Left lung (tissue), 10 donors: ENCODE measurements around the gene HLA-DQA1. TPM values are rescaled to one million over a fixed set of nuclear protein-coding genes. Genes with fewer than 3 reads are reported as not detected.

ENCODE experiments used
- ATAC-seq: fragments of 200-7000 bp; cut with Tn5 transposase; one replicate; pipeline ENCODE4 v1.9.1; 2020; ENCODE audit warnings: moderate library complexity
- DNase-seq, 4 donors: peaks; one replicate each; pipeline ENCODE4 v3.0.0-alpha.2; 2013 to 2020
- H3K27ac ChIP-seq, 2 donors: fragments of 200-600 bp; sonication (generic) in 1 of 2; one replicate each; pipeline versions ENCODE4 v1.5.0 to v1.8.0; 2020 to 2021
- H3K27me3 ChIP-seq, 2 donors: fragments of 200-600 bp; sonication (generic) in 1 of 2; one replicate each; pipeline versions ENCODE4 v1.5.0 to v1.8.0; 2020 to 2021
- H3K36me3 ChIP-seq, 2 donors: fragments of 200-600 bp; sonication (generic) in 1 of 2; one replicate each; pipeline versions ENCODE4 v1.5.0 to v1.8.0; 2020 to 2021
- H3K4me1 ChIP-seq, 2 donors: fragments of 200-600 bp; one replicate each; pipeline ENCODE4 v1.8.0; 2021
- H3K4me3 ChIP-seq, 2 donors: fragments of 200-600 bp; sonication (generic) in 1 of 2; one replicate each; pipeline versions ENCODE4 v1.5.0 to v1.8.0; 2020 to 2021; ENCODE audit warnings: mild to moderate bottlenecking in 1 of 2
- H3K9me3 ChIP-seq, 2 donors: fragments of 200-600 bp; sonication (generic) in 1 of 2; one replicate each; pipeline versions ENCODE4 v1.5.0 to v1.8.0; 2020 to 2021
- intact Hi-C, 2 donors: fragments of 100-400 bp; cut with DNase I; formaldehyde crosslinking; loops; one replicate each; pipeline versions ENCODE4 v1.11.2 to v1.14.2; 2022
- polyA plus RNA-seq, 6 donors: library from polyadenylated mRNA; unstranded; fragments of 120-200 nt; gene quantifications; one replicate each; pipeline ENCODE4 v1.2.1, GENCODE V29; 2013; ENCODE audit not compliant: insufficient read length in 6 of 6
- total RNA-seq, 2 donors: library from RNA; stranded (reverse); fragmentation: NEBNext Ultra II Directional; extraction: Animal tissue kit (Norgen Biotek cat#: 25700); gene quantifications; one replicate each; pipeline ENCODE4 v1.2.1, GENCODE V29; 2021
- TF ChIP-seq, protein P1 (sequence below), 2 donors: fragments of 200-600 bp; sonication (generic) in 1 of 2; IDR thresholded peaks; one replicate each; pipeline versions ENCODE4 v1.5.0 to v1.8.0; 2021; ENCODE audit warnings: antibody characterized with exemption in 2 of 2
- donor health status: DM: no; HTN: yes; CAD: no.
- donor health status: DM: no; HTN: no; CAD: no.

HLA-DQA1 gene
- total and polyA plus RNA-seq, 8 donors, result 3.8 to 200 (median 4.8) TPM

GRCh38 chr6:32610682-32611296 lies 26.4 kb upstream of the HLA-DQA1 start:
- ATAC-seq, result peak; percentile 33
- H3K4me3 ChIP-seq, result no peak overlapping the region
- no peaks in the 10 kb centered on the region for H3K36me3 ChIP-seq
- intact Hi-C loops, result no loop called here
- H3K4me1 ChIP-seq, result peaks cover 0 to 27% of the 10 kb centered on the region in 2 donors
- H3K27me3 ChIP-seq, result no peaks in the 10 kb centered on the region
- H3K27ac ChIP-seq, result peak overlapping the region; percentile 61 to 86
- DNase-seq, result no peak
- TF ChIP-seq, protein P1, sequence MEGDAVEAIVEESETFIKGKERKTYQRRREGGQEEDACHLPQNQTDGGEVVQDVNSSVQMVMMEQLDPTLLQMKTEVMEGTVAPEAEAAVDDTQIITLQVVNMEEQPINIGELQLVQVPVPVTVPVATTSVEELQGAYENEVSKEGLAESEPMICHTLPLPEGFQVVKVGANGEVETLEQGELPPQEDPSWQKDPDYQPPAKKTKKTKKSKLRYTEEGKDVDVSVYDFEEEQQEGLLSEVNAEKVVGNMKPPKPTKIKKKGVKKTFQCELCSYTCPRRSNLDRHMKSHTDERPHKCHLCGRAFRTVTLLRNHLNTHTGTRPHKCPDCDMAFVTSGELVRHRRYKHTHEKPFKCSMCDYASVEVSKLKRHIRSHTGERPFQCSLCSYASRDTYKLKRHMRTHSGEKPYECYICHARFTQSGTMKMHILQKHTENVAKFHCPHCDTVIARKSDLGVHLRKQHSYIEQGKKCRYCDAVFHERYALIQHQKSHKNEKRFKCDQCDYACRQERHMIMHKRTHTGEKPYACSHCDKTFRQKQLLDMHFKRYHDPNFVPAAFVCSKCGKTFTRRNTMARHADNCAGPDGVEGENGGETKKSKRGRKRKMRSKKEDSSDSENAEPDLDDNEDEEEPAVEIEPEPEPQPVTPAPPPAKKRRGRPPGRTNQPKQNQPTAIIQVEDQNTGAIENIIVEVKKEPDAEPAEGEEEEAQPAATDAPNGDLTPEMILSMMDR (IDR thresholded peaks at IDR 0.05), result no peak
- H3K9me3 ChIP-seq, result no peaks in the 10 kb centered on the region

DNA sequence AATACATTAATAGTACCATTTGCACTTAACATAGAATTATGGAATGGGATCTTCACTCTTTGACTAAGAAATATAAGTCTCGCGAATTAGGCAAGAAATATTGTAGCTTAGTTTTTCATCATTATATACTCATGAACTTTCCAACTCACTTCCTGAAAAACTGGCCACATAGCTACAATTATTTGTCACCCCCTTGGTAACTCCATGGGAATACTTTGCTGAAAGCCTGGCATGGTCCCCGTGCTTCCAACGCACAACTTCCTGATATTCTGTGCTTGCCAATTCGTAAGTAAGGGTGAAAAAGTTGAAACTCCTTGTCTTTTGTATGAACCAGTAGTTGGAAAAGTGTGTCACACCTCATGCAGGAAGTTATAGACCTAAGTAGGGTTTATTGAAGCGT lies 23.7 kb upstream of the HLA-DQA1 start:
- ATAC-seq (no peak), DNase-seq (no peak)
- peak overlapping the region in 1 of 2 donors; percentile 38 for H3K27ac ChIP-seq
- intact Hi-C loops, result no loop called here
- no peaks in the 10 kb centered on the region for H3K36me3 ChIP-seq
- H3K4me1 ChIP-seq, result peaks cover 0 to 20% of the 10 kb centered on the region in 2 donors
- TF ChIP-seq, protein P1 (IDR thresholded peaks at IDR 0.05), result no peak
- H3K9me3 ChIP-seq, result peaks cover 0 to 5% of the 10 kb centered on the region in 2 donors
- no peak overlapping the region for H3K4me3 ChIP-seq
- no peaks in the 10 kb centered on the region for H3K27me3 ChIP-seq

DNA sequence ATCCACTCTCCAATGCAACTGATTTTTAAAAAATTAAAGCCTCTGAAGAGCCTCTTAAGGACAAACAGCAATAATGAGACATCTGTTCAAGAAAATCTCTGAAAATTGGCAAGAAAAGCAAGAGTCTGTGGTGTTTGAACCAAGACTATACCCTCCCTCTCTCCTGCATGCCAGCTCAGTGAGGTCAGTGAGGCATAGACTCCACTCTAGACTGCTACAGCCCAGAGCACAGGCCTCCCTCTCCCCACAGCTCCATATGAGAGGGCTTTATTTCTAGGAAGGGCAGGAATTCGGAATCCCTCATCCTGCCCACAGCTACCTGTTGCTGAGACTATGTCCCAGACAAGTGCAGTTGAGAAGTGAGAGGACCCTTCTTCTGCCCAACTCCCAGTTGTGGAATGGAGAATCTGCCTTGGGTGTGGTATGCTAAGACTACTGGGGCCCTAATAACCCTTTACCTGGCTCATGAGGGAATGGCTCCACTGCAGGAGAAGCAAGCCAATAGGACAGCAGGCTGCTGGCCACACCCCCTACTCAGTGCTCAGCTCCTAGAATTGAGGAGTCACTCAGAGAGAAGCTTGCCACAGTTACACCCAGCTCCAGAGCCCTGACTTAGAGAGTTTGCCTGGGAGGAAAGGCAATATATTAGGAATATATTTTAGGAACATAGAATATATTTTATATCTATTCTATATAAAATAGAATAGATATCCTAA lies 22.7 kb upstream of the HLA-DQA1 start:
- intact Hi-C loops, result no loop called here
- H3K27me3 ChIP-seq, result no peaks in the 10 kb centered on the region
- peaks cover 0 to 9% of the 10 kb centered on the region in 2 donors for H3K4me1 ChIP-seq
- ATAC-seq, result peak; percentile 81
- H3K27ac ChIP-seq, result no peak overlapping the region
- H3K4me3 ChIP-seq, result no peak overlapping the region
- peaks cover 0 to 5% of the 10 kb centered on the region in 2 donors for H3K9me3 ChIP-seq
- H3K36me3 ChIP-seq, result no peaks in the 10 kb centered on the region
- TF ChIP-seq, protein P1 (IDR thresholded peaks at IDR 0.05), result no peak
- peak in 1 of 4 donors; percentile 40 for DNase-seq

DNA sequence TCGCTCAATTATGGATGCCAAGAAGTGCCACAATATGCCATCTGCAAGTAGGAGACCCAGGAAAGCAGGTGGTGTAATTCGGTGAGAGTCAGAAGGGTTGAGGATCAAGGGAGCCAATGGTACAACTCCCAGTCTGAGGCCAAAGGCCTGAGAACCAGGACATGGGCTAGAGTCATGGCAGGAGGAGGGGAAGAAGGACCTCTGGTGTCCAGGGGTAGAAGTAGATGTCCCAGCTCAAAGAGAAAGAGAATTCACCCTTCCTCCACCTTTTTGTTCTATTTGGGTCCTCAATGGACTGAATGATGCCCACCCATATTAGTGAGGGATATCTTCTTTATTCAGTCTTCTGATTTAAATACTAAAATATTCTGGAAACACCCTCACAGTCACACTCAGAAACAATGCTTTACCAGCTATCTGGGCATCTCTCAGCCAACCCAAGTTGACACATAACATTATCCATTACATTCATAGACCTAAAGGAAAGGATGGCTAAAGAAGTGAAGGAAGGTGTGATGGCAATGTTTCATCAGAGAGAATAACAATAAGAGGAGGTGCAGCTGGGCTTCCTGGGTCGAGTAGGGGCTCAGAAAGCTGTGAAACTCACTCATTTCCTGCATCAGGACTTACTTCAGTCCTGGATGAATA lies 21.2 kb upstream of the HLA-DQA1 start:
- Histone ChIP-seq H3K4me3 (no peak overlapping the region), H3K27me3 (no peaks in the 10 kb centered on the region), H3K27ac (no peak overlapping the region), H3K4me1 (no peaks in the 10 kb centered on the region), H3K9me3 (peaks cover 0 to 5% of the 10 kb centered on the region in 2 donors), H3K36me3 (no peaks in the 10 kb centered on the region)
- DNase-seq (no peak), ATAC-seq (no peak)
- TF ChIP-seq, protein P1 (IDR thresholded peaks at IDR 0.05), result no peak
- intact Hi-C loops, result no loop called here

GRCh38 chr6:32617751-32618150 lies 19.5 kb upstream of the HLA-DQA1 start:
- intact Hi-C loops, result no loop called here
- H3K36me3 ChIP-seq, result no peaks in the 10 kb centered on the region
- ATAC-seq, result no peak

More at GRCh38 chr6:32617751-32618150, 19.5 kb upstream of the HLA-DQA1 start:
- TF ChIP-seq, protein P1 (IDR thresholded peaks at IDR 0.05), result no peak
- peaks cover 0 to 5% of the 10 kb centered on the region in 2 donors for H3K9me3 ChIP-seq
- no peak for DNase-seq
- H3K27ac ChIP-seq, result no peak overlapping the region
- H3K4me3 ChIP-seq, result no peak overlapping the region
- H3K4me1 ChIP-seq, result peaks cover 0 to 11% of the 10 kb centered on the region in 2 donors
- H3K27me3 ChIP-seq, result no peaks in the 10 kb centered on the region
